Occipital lobe (tissue), 2 donors: ENCODE measurements around the gene PPP4R1. TPM values are rescaled to one million over a fixed set of nuclear protein-coding genes. Genes with fewer than 3 reads are reported as not detected.

Experiments
- DNase-seq: peaks from one replicate; lab custom pipeline; 2025; lab: John Stamatoyannopoulos, UW
- total RNA-seq: library from RNA; depleted of rRNA; stranded (reverse); fragments of >200 nt; gene quantifications from one replicate; pipeline ENCODE4 v1.2.3, GENCODE V29; 2014

Gene PPP4R1
- total RNA-seq, 1 donor from 2014 or later: 149 TPM

DNA sequence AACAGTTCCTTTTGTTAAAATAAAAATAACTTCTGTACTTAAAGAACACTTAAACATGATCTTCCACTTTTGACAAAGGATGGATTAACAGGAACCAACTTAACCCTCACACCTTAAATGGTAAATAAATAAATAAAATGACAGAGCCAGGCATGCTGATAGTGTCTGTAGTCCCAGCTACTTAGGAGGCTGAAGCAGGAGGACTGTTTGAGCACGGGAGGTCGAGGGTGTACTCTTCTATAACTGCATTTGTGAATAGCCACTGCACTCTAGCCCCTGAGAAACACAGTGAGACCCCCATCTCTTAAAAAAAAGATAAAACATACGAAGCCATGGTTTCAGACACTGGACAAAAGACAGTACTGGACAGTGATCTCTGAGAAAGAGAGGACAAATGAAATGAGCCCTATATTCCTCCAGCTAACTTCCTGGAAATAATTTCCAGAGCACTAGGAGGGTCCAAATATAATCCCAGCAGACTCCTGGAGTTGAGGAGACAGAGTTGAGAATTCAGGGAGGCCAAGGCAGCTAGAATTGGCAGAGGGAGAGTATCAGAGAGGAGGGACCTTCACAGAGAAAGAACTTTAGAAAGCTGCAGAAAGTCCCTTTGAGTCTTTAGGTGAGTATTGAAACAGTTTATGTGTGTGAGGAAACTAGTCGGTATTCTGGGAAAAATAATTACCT, 17.4 kb downstream of the PPP4R1 start:
- no peak for DNase-seq

- no peak for DNase-seq
Observed at GRCh38 chr18:9596226-9596625, 18.1 kb downstream of the PPP4R1 start.

- DNase-seq: no peak
Observed at GRCh38 chr18:9594823-9595596, 19.3 kb downstream of the PPP4R1 start.

DNA sequence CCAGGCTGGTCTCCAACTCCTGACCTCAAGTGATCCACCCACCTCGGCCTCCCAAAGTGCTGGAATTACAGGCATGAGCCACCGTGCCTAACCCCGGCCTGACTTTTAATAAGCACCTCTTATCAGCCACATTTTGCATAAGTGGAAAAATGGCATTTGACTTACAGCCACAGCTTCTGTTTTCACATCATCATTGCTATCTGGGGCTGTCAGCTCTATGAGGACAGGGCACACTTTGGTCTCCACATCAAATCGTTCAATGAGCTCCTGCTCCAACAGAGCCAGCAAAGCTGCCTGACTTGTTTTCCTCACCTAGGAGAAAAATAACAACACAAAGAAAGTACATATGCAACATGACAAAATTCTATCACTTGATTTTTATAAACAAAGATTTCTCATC, 26.4 kb downstream of the PPP4R1 start:
- no peak for DNase-seq

GRCh38 chr18:9586814-9587213, 27.5 kb downstream of the PPP4R1 start:
- DNase-seq: no peak

DNA sequence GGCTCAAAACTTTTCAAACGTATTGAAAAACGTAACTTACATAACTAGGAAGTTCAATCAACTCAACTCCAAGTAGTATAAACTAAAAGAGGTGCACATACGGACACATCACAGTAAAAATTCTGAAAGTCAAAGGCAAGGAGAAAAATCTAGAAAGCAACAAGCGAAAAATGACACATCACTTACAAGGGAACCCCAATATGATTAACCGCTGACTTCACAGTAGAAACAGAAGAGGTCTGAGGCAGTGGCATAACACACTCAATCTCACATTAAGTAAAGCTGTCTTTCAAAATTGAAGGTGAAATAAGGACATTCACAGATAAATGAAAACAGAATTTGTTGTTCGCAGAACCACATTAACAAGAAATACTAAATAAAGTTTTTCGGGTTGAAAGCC, 32.7 kb downstream of the PPP4R1 start:
- no peak for DNase-seq

GRCh38 chr18:9578306-9578705, 36.1 kb downstream of the PPP4R1 start:
- DNase-seq: no peak

DNA sequence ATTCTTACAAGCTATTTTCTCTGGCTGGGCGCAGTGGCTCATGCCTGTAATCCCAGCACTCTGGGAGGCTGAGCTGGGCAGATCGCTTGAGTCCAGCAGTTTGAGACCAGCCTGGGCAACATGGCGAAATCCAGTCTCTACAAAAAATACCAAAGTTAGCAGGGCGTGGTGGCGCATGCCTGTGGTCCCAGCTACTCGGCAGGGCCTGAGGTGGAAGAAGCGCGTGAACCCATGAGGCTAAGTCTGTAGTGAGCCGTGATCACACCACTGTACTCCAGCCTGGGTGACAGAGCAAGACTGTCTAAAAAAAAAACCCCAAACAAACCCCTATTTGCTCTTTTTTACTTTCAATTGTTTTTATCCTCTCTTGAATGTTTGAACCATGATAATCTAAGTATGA, 37.0 kb downstream of the PPP4R1 start:
- DNase-seq: no peak

- no peak for DNase-seq
Observed at GRCh38 chr18:9575558-9575957, 38.8 kb downstream of the PPP4R1 start.

DNA sequence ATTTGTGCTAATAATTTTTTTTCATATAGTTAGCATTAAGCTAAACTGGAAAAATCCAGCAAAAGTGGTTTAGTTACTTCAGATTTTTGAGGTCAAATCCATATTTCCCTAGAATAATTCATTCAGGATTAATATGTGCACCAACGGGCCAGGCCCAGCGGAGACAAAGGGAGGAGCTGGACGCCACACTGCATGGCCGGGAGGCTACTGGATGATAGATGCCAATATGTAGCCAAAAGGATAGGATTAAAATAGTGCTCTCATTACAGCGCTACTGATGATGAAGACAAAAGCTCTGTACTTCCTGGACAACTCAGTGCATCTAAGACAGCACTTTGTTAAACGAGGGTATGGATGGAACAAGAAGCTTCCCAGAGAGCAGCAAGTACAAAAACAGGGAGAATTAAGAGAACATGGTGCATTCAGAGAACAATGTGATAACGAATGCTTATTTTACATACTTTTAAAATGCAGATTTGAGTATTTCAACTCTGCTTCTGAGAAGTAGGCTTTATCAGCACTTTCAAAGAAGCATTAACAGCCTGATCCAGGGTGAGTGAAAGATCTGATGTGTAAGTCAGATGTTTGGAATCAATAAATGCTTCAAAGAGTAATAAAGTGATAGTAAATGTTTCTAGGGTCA, 39.8 kb downstream of the PPP4R1 start:
- DNase-seq: no peak

DNA sequence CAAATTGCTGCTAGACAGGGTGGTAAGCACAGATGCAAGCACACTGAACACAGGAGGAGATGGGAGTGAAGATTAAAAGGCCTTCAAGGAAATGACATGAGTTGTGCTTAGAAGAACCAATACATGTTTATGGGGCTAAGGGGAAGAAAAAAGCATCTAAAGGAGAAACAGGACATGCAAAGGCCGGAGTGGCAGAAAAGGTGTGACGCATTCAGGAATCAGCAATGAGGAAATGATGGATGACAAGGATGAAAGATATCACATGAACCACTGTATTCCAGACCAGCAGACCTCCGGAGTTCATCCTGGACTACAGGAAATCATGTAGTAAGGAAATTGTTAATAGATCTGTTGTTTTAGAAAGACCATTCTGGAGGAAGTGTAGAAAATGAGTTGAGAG, 42.8 kb downstream of the PPP4R1 start:
- DNase-seq: no peak

DNA sequence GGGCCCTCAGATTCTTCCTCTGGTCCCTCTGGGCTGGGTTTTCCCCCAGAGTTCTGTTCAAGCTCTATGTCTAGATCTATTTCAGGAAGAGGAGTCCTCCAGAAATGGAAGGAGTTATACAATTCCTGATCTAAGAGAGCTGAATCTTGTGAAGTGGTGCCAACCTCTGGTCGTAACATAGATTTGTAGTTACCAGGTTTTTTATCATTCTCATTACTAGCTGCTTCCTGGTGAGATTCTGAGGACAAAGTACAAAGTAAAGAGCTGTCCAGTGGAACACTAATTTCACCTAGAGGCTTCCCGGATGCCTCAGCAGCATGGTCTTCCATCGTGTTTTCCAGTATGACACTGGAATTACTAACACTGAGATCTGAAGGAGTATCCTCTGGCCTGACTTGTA, 44.1 kb downstream of the PPP4R1 start:
- no peak for DNase-seq

DNA sequence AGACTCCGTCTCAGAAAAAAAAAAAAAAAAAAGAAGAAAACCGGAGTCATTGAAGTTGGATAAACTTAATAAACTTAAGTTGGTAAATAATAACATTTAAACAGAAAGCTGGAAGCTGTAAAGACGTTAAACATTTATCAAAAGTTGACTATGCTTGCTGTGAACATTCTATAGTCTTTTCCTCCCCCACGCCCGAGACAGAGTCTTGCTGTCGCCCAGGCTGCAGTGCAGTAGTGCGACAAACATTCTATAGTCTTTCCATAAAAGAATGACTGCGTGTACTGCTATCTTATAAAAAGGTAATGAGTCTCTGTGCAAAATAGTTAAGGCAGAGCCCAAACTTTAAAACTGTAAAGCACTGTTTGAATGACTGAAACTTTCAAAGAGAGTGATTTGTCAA, 45.2 kb downstream of the PPP4R1 start:
- DNase-seq: no peak

GRCh38 chr18:9568186-9568585, 46.2 kb downstream of the PPP4R1 start:
- no peak for DNase-seq

DNA sequence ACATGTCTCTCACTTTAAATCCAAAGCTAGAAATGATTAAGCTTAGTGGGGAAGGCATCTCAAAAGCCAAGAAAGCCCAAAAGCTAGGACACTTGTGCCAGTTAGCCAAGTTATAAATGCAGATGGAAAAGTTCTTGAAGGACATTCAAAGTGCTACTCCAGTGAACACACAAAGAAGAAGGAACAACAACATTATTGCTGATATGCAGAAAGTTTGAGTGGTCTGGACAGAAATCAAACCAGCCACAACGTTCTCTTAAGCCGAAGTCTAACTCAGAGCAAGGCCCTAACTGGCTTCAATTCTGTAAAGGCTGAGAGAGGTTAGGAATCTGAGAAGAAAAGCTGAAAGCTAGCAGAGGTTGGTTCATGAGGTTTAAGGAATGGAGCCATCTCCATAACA, 49.0 kb downstream of the PPP4R1 start:
- DNase-seq: no peak

DNA sequence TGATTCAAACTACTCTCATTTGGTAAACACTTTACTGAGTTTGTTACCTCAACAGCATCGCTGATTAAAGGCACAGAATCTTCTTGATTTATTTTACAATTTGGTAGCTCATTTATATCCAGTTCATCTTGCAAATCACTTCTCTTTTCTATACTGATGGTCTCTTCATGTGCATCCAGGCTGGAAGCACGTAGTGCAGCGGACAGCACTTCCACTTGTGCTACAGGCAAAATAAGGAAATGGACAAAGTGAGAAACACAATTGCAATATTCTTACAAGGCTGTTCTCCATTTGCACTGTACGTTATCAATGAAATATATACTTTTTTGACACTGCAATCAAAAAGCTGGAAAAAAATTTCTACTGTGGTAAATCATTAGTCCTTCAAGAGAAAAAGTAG, 51.0 kb downstream of the PPP4R1 start:
- DNase-seq: no peak

DNA sequence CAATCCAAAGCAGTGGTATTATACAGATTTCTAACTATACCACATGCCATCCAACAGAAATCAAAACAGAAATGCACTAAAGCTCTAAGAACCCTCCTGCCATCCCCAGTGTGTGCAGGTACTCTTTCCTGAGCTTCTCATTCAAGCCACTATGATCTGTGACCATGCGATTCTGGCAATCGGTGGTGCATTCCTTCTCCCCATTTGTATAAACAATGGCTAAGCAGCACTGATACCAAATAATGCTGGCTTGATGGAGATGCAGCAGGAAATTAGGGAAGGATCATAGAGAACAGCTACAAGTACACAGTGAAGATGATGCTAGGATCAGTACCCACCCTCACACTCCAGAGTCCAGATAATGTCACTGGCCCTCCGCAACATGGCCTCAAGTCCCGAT, 51.8 kb downstream of the PPP4R1 start:
- DNase-seq: no peak

DNA sequence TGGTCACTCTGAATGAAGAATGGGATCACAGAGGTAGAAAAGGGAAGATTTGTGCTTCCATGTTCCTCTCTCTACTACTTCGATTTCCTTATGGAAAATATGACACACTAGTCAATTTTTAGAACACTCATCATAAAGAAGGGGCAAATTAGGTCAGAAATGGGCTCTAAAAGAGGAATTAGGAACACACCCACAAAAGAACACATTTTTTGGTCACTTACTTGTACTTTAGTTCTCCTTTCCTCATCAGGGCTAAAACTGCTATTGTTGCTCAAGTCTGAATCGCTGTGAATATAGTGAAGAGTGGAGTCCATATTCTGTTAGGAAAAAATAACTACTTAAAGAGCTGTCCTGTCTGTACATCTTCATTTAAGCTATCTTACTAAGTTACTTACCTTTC, 52.6 kb downstream of the PPP4R1 start:
- no peak for DNase-seq

DNA sequence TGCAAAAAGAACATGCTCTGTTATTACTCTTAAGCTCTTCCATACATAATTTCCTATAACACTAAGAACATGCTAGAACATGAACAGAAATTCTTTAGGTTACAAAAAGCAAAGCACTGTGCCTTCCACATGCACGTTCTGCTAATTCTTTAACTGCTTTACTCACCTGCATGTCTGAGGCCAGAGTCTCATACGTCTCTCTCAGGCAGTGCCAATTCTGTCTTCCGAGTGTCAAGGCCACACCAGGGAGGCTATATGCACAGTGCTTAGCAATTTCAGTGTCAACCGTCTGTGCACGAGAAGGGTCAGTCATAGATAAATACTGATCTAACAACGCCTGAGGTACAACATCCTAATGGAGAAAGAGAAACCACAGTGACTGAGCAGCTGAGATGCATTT, 55.1 kb downstream of the PPP4R1 start:
- no peak for DNase-seq

- no peak for DNase-seq
Observed at GRCh38 chr18:9558387-9559064, 55.8 kb downstream of the PPP4R1 start.

DNA sequence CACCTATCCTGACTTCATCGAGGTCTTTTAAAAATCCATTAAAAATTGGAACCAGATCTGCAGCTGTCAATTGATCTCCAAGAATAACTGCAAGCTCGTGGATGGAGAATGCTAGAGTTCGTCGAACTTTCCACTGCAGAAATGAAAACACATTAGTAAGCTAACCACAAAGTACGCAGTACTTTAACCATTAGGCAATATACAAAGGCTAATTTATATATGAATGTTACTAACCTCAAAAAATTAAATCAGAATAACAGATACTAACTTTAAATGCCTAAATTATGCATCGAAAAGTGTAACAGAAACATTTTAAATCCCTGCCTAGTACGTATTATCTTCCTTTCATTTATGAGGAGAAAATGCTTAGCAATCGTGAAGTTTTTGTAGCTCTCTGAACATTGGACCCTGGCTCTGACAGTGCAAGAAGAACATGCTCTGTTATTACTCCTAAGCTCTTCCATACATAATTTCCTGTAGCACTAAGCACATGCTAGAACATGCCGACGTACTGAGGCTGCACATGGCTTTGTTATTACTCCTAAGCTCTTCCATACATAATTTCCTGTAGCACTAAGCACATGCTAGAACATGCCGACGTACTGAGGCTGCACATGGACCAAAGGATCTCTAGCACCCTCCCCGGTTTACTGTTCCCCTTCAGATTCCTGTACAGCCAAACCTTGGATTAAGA, 57.0 kb downstream of the PPP4R1 start:
- DNase-seq: no peak

DNA sequence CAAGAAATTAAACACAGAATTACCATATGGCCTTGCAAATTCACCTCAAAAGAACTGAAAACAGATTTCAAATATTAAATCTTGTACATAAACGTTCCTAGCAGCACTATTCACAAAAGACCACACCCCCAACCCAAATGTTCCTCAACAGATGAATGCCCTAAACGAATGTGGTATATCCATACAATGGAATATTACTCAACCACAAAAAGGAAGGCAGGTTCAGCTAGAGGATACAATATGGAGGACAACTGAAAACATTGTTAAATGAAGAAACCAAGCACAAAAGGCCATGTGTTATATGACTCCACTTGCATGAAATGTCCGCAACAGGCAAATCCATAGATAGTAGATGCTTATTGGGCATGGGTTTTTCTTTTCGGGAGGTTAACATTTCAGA, 61.7 kb downstream of the PPP4R1 start:
- DNase-seq: no peak
